SIG-M5 treated with dmso at 0.1 percent for 504 hours (cell line): ENCODE measurements around the gene TGFBR3.
A peak's percentile ranks its signal among the peaks of the same experiment; 100 is the strongest.

Experiments used
- DNase-seq: peaks from one replicate; lab custom pipeline; 2025; ENCODE audit not compliant: unreplicated experiment; lab: John Stamatoyannopoulos, UW

TGFBR3 gene

DNA sequence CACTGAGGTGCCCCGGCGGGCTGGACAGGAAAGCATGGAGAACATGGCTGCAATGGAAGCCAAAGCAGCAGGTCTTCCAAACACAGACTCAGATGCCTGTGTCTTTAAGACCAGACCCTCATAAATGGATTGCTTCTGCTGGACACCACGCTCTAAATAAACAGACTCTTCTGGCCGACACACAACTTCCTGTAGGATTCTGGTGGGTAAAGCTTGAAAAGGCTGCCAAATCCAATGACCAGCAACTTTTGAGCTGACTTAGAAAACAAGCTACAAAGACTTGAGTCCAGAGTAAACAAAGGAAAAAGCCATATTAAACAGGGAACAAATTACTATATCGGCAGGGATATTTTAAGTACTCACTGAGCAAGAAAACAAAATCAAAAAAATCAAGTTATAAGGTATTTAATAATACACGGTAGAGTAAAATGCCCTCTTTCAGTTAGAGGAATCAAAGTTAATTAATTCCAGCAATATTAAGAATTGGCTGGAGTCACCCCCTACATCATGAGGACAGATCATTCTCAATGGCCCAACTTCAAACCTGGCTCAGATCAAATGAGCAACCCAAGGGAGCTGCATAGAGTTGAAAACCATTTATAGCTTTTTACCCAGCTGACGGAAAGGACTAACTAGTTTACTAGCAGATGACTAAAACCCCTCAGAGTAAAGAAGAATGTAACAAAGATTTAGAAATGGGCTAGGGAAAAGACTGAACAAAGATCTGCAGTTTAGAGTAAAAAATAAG is 102.4 kb downstream of the TGFBR3 start:
- no peak for DNase-seq

- DNase-seq: no peak
These were observed 103.9 kb downstream of the TGFBR3 start for GRCh38 chr1:91781901-91782622.

- no peak for DNase-seq
These were observed 104.6 kb downstream of the TGFBR3 start for GRCh38 chr1:91781371-91781825.

DNA sequence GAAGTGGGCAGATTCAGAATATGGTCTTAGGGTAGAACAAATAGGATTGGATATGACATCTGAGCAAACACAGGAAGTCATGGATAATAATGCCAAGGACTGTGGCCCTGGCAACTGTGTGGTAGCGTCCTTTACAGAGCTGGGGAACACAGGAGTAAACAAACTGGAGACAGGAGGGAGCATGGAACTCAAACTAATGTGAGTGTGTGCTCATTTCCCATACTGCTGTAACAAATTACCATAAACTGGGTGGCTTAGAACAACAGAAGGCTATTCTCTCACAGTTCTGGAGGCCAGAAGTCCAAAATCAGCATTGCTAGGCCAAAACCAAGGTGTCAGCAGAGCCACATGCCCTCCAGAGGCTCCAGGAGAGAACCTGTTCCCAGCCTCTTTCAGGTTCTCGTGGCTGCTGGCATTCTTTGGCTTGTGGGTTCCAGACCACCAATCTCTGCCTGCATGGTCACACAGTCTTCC is 106.4 kb downstream of the TGFBR3 start:
- no peak for DNase-seq

GRCh38 chr1:91778964-91779363 is 107.0 kb downstream of the TGFBR3 start:
- no peak for DNase-seq

GRCh38 chr1:91777630-91778300 is 108.2 kb downstream of the TGFBR3 start:
- no peak for DNase-seq

DNA sequence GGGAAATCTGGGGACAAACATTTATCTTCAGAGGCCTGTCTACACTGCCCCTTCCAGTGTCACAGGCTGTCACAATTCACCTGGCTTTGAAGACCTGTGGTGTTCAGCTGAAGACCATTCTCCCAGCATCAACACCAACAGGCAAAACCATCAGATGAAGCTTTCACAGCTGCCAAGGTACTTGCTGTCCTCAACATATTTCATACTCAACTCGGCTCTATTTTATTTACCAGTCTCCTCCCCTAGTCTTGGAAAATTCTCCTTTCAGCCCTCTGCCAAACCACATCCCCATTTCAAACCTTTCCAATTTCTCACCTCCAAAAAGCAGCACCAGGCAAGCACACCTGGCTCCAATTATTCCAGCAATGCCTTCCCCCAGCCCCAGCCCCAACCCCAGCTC is 108.8 kb downstream of the TGFBR3 start:
- DNase-seq: no peak

- no peak for DNase-seq
These were observed 109.7 kb downstream of the TGFBR3 start for GRCh38 chr1:91776068-91776794.

DNA sequence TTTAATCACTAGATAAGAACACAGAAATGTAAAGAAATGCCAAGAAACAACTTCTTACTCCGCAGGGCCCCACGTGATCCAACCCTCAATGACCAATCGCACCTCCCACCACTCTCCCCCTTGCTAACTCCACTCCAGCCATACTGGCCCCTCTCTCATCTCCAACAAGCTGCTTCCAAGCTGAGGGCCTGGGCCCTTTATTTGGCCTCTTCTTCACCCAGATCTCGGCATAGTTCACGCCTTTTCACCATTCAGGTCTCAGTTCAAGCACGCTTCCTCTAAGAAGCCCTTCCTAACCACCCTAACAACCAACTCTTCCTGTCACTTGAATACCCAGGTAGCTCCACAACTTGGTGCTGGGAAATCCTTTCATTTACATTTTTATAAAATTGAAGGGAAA is 110.7 kb downstream of the TGFBR3 start:
- no peak for DNase-seq

- no peak for DNase-seq
These were observed 111.3 kb downstream of the TGFBR3 start for GRCh38 chr1:91774520-91775203.

DNA sequence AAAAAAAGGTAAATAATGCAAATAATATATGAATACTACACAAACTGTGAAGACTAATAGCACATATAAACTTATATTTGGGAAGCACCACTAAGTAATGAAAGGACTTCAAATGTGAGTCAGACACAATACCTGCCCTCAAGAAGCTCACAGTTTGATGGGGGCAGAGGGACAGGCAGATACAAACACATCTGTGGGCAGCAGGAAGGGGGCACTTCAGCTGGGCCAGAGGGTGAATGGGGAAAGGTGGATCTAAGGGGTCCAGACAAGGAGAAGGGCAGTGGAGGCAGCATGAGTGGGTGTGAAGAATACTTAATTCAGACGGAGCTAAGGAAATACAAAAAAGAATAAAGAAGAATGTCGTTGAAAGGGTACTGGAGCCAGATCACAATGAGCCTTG is 114.2 kb downstream of the TGFBR3 start:
- DNase-seq: no peak

GRCh38 chr1:91770667-91771268 is 115.2 kb downstream of the TGFBR3 start:
- no peak for DNase-seq

GRCh38 chr1:91769742-91770141 is 116.2 kb downstream of the TGFBR3 start:
- no peak for DNase-seq

GRCh38 chr1:91768786-91769725 is 116.9 kb downstream of the TGFBR3 start:
- no peak for DNase-seq

DNA sequence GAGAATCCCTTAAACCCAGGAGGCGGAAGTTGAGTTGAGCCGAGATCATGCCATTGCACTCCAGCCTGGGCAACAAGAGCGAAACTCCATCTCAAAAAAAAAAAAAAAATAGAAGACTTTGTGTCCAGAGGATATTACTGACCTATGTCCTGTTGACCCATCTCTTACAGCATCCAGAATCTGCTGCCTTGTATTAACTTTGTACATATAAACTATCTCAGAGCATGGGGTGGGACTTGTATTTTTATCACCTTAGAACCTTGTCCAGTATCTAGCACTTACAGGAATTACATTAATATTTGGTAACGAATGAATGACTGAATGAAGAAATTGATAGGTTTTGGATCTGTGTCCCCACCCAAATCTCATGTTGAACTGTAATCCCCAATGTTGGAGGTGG is 117.8 kb downstream of the TGFBR3 start:
- DNase-seq: no peak

DNA sequence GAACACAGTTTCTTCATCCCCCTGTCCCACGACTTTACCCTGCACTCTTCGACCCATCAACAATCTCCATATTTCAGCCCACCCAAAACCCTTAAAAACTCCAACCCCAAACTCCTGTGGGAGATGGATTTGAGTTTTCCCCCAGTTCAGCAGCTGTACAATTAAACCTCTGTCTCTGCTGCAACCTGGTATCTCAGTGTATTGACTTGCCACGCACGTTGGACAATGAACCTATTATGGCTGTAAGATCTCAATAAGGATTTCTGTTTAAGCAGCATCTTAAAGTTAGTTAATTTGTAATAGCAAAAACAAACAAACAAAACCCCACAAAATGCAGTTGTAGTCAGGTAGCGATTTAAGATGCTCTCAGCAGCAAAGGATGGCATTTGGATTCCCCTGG is 119.1 kb downstream of the TGFBR3 start:
- no peak for DNase-seq

DNA sequence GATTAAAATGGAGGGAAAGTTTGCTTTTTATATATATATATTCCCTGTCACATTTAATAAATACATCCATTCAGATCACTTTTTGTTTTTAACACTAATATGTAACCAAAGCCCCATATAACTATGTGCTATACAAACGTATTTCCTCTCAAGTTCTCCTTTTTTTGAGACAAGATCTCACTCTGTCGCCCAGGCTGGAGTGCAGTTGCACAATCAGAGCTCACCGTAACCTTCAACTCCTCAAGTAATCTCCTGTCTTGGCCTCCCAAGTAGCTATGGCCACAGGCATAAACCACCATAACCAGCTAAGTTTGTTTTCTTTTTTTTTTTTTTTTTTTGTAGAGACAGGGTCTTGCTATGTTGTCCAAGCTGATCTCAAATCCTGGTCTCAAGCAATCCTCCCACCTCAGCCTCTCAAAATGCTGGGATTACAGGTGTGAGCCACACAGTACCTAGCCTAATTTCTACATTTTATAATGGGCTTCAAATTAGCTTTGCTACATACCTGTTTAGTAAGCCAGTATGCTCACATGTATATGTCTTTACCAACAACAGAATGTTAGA is 120.0 kb downstream of the TGFBR3 start:
- DNase-seq: peak; percentile 1

DNA sequence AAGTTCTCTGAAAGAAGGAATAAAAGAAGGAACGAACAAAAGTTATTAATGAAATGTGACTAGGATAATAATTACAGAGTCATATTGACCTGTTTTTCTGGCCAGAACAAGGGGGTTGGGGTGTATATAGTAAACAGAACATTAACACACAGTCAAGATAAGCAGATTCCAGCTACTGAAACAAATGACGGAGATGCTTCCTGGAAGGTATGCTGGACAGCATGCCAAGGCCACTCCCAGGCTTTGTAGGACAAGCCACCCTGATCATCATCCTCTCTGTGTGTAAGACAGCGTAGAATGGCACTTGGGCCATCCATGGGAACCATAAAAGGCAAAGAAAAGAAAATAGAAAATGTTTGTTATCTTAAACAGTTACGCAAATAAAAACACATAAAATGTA is 120.7 kb downstream of the TGFBR3 start:
- no peak for DNase-seq
